GM19023 (cell line): ENCODE data around the gene NNMT.

Experiments
- ATAC-seq: cut with Tn5 transposase; IDR thresholded peaks from one replicate; pipeline ENCODE4 v1.9.1; 2021; ENCODE audit warnings: mild to moderate bottlenecking, moderate library complexity; ENCODE audit not compliant: unreplicated experiment

The NNMT gene

DNA sequence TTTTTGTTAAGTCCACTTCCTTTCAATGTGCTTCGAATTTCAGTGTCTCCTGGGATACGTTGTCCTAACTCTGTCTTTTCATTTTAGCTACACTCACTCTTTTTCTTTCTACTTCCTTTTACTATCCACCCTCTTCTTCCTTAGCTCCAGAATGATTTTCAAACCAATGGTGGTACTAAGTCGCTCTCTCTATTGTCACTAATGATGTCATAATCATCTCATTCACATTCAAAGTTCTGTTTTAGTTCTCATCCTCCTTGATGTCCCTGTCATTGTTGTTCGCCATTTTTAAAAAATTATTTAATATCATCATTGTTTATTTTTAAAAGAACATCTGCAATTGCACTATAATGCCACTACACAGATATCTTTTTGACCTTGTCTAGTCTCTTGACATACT, 47.3 kb downstream of the NNMT start:
- ATAC-seq = no peak

DNA sequence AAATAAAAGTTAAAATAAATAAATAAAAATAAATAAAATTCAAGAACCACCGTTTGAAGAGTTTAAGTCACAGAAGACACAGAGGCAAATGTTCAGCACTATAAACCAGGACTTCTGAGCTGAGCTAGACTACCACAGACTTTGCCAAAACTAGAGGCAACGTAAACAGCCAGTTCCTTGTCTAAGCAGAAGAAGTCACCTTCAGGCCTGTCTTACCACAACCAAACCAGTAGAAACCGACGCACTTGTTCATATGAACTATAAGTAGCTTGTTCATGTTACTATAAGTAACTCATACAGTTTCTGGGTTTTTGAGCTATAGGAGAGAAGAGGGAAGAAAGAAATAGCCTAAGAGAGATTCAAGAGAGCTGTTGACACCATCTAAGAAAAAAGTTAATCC, 48.3 kb downstream of the NNMT start:
- no peak for ATAC-seq

DNA sequence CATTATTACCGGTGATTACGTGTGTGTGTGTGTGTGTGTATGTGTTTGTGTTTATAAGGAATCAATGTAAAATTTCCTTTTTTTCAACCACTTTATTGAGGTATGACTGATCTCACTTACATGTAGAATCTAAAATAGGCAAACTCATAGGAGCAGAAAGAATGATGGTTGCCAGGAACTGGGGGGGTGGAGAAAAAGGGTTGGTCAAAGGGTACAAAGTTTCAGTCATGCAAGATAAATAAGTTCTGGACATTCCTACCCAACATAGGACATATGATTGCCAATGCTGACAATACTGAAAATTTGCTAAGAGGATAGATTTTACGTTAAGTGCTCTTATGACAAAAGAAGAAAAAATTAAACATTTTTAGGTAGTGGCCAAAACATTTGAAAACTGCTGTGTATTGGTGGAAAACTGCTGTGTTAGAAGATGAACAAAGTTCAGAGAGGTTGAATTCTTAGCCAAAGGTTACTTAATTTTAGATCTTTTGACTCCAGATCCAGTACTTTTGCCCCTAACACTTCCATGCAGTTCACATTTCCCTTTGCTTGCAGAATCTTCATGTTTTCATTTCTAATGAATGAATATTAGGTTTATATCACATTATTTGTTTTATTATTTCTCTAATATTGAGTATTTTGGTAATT, 49.5 kb downstream of the NNMT start:
- ATAC-seq = no peak

DNA sequence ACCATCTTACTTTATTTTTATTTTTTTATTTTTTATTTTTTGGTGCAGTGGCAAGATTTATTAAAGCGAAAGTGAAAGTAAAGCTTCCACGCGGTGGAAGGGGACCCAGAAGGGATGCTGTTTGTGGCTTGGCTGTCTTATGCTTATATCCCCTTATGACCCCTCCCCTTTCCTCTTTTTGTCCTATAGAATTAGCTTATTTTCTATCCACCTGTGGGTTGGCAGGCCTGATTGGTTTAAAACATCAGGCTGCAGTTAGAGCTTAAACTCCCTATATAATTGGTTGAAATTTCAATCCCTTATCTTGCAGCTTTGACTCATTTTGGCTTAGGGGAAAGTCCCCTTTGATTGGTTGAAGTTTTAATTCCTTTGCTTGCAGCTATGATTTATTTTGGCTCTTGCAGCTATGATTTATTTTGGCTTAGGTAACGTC, 50.5 kb downstream of the NNMT start:
- no peak for ATAC-seq

DNA sequence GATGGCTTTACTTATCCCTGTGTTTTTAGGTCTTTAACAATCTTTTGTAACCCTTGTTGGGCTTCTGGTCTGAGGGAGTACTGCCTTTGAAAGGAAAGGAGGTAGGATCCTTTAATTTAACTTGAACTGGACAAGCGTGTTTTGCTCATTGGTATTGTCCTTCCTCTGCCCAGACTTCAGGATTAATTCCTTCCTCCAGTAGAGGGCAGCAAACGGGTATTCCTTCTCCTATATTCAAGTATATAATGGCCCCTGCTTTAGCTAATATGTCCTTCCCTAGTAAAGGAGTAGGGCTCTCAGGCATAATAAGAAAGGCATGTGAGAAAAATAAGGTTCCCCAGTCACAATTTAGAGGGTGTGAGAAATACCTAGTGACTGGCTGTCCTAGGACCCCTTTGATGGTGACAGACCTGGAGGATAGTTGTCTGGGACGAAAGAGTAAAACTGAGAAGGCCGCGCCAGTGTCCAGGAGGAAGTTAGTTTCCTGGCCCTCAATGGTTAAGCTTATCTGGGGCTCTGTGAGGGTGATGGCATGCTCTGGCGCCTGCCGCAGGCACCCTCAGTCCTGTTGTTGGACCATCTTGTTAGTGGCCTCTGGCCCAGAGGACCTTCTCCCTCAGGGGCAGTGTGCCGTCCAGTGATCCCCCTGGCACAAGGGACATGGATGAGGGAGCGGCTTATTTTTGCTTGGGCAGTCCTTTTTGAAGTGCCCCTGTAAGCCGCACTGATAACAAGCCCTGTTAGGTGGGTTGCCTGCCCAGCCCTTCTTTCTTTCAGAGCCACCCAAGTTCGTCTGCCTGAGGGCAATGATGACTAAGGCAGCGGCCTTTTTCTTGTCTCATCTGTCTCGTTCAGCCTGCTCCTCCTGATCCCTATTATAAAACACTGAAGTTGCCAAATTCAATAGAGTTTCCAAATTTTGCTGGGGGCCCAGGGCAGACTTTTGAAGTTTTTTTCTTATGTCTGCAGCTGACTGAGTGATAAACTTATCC, 52.3 kb downstream of the NNMT start:
- ATAC-seq = no peak

DNA sequence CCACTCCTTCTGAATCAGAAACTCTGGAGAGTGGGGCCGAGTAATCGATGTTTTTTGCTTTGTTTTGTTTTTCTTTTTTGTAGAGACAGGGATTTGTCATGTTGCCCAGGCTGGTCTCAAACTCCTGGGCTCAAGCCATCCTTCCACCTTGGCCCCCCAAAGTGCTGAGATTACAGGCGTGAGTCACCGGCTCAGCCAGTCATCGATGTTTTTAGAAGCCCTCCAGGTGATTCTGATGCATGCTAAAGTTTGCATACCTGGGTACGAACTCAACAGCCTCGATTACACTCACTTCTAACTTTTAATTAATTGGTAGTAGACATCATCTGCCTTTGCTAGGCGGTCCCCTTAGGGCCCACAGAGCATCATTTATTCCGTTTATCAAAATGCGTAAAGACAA, 53.8 kb downstream of the NNMT start:
- no peak for ATAC-seq

DNA sequence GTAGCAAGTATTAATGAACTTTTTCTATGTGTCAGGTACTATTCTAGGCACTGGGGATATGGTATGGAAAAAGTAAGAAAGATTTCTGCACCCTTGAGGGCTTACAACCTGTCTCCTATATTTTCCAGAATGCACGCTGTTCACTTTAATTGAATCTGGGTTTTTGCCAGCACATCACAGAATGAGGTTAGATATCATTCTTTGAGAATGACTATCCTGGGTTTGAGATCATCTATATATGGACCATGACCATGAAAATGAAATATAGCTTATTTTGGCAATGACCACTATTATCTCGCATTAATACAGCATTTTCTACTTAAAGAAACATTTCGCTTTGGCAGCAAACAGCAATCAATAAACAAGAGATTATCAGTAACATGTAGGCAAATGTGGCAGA, 57.2 kb downstream of the NNMT start:
- ATAC-seq = no peak

DNA sequence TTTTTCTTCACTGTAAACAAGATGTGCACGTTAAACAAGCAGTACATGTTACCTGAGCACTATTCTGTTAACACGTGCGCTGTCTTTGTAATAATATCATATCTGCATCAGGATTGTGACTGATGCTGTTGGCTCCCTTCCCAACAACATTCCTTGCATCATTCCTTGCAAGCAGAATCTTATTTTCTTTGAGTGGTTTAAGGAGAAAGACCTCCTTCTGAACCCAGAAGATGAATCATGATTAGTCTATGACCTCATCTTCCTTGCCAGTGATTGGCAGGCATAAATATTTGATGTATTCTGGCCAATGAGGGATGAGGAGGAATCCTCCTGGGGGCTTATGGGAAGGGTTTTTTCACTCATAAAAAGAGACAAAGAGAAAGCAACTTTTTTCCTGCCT, 57.9 kb downstream of the NNMT start:
- ATAC-seq = no peak

DNA sequence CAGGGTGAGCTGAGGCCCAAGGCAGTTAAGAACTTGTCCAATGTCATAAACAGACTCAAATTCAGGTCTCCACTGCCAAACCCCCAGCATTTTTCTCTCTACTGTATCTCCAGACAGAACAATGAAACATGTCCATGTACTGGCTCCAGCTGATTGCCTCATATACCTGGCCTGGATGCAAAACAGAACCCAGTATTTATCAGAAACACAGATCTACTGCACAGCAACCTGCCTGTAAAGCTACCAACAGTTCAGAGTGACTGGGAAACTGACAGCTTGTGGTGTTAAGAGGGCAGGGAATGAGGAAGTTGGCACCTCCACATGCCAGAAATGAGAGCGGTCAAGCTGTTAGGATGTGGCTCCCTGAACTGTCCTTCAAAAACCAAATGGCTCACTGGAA, 62.5 kb downstream of the NNMT start:
- ATAC-seq = no peak

DNA sequence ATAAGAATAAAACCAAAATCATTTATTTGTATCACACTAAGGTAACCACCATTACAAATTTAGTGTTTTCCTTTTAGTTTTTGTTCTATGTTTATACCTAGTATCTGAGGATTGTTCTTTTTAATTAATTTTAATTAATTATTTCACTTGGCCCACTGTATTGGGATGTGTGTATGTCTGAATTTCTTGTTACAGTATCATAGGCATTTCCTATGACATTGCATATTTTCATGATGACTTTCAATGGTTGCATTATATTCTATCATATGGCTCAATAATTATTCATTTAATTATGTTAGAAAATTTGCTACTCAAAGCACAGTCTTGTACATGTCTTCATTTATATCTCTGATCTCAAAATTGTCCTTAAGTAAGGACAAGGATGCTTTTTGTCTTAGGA, 63.1 kb downstream of the NNMT start:
- ATAC-seq = no peak

DNA sequence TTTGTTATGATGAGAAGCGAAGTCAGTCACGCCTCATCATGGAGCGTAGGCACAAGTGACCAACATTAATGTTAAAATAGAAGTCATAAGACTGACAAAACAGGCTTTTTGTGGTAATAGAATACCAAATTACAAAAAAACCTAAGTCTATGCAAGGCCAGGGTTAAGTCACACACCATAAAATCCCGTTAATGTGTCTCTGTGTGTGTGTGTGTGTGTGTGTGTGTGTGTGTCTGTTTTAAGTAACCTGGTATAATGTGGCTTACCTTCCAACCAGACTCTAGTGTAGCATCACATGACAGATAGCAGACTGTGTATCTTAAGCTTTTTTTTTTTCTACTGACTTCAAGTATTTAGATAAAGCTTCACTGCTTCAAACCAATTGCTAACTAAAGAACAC, 66.1 kb downstream of the NNMT start:
- no peak for ATAC-seq

DNA sequence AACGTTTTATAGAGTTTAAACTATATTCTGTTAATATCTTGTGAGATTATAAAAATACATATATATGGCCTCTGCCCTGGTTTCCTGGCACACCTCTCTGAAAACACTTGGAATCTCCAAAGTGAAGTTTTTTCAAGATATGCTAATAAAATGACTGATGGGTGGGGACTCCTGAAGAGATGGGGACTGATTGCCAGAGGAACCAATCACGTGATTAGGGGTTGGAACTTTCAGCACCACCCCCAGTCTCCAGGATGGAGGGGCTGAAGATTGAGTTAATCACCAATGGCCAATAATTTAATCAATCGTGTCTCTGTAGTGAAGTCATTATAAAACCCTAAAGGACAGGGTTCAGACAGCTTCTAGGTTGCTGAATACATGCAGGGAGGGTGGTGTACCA, 66.8 kb downstream of the NNMT start:
- ATAC-seq = no peak
